HPDE6-E6E7 (cell line): ENCODE measurements around the gene DENND4C.
"Not testable (repeated sequence)": the region's sequence is repeated elsewhere in the genome, so short reads cannot be mapped to it uniquely, and the experiment has no call there.

Experiments used
- DNase-seq: peaks from one replicate; pipeline ENCODE4 v3.0.0; 2011; ENCODE audit warnings: missing footprints; ENCODE audit errors: extremely low spot score

Gene DENND4C

DNA sequence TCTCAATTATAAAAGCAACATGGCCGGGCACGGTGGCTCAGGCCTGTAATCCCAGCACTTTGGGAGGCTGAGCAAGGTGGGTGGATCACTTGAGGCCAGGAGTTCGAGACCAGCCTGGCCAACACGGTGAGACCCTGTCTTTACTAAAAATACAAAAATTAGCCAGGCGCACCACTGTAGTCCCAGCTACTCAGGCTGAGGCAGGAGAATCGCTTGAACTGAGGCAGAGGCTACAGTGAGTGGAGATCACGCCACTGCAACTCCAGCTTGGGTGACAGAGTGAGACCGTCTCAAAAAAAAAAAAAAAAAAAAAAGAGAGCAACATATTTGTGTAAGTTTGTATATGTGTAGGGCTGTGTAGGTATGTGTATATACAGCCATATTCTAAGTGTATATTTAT, 142.1 kb downstream of the DENND4C start:
- DNase-seq = no peak

DNA sequence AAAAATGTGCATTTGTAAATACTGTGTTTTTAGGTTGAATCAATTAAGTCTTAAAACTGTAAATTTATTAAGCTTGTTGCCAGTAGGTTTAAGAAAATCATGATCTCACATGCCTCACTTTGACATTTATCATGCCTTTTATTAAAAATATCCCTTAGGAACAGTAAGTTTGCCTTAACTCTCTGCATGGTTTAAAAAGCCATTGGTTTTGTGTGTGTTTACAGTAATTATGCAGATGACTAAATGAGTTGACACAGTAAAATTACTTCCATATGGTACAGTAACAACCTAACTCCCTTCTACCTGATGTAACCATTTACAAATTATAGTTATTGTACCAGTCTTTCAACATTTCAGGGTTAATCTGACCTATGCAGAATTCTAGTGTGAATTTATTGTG, 143.0 kb downstream of the DENND4C start:
- DNase-seq = no peak

DNA sequence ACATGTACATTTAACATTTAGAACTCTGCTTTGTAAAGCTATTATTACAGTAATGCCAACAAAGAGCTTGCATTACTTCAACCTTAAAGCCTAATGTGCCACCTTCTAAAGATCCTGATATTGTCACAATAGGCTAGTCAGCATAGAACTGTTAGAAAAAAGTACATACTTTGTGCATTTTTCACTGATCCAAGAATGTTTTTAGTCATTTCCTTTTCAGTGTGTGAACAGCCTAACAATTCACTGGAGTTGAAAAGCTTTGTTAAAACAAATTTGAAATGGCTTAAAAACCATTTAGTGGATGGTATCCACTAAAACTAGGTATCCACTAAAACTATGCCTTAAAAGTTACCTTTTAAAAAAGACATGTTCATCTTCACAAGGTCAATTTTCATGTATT, 145.0 kb downstream of the DENND4C start:
- no peak for DNase-seq

DNA sequence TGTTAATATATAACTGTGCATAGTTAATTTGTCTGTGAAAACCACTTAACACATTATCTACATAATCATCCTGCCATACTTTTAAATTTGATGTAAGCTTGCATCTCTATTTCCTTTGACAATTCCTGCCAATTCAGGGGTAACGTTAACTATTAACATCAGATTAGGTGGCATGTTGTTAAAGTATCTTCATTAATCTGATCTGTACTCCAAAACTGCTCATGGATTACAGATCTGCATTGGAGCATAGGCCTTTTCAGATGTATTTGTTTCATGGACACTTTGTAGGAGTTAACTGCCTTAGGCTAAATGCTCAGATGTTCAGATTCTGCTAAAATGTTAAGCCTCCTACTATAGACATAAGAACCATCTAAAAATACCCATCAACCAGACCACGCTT, 146.4 kb downstream of the DENND4C start:
- no peak for DNase-seq

DNA sequence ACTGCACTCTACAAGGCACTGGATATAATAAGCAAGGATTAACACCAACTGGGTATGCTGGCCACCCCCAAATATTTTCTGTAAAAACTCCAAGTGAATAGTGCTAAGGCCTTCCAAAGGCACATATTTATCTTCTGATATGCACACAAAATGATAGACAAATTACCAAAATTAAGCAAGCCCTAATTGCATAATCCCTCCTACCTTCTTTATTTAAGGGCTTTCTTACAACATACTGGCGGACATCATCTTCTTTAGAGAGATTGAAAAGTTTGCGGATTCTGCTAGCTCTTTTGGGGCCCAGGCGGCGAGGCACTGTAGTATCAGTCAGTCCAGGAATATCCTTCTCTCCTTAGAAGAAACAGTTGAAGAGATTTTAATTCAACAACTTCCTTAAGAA, 147.7 kb downstream of the DENND4C start:
- no peak for DNase-seq

DNA sequence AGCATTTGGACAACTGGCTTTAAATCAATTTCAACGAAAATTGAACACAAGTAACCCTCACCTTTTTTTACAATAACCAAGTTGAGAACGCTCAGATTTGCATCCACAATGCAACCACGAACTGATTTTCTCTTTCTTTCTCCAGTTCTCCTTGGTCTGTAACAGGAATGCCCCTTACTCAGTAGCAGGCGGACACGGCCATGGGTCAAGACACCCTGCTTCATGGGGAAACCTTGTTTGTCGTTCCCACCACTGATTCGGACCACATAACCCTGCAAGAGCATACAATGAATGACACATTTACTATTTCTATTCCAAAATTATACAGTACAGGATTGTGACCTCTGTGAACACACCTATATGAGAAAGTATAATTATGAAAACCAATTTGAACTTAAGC, 148.2 kb downstream of the DENND4C start:
- no peak for DNase-seq

DNA sequence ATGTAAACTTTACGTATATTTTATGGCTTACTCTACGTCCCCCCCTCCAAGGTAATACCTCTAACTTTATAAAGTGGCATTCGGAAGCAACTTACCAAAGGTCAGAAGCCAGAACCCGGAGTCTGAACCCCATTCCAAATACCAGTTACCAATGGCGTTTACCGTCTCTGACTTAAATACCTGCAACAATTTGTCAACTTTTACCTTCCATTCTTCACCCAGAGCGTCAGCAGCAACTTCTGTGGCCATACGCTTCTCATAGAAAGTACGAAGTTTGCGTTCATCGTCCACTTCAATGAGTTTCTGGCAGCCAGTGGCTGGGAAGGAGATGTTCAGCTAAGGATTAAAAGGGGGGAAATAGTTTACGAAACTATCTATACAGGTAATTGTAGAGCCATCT, 148.8 kb downstream of the DENND4C start:
- no peak for DNase-seq

DNA sequence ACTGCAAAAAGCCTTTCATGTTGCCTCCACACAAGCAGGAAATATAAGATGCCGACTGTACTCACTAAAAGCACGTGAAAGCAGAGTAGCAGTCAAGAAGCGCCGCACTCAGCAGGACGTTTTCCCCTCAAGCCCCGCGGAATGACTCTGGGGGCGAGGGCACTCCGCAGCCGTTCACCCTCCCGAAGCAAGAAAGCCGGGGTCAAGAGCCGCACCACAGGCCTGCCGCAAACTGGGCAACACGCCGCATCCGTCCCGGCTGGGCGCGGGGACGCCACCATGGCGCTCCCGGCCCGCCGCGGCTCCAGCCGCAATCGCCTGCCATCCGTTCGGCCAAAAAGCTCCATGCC, 149.2 kb downstream of the DENND4C start:
- DNase-seq = no peak

DNA sequence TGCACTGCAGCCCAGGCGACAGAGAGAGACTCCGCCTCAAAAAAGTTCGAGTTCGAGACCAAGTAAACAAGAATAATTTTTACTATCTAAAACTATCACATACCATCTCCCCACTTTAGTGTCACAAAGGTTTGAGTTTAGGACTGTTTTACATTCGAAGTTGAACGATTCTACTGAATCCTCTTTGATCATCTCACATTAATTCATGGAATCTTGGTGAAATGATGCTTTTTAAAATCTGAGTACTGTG, 150.3 kb downstream of the DENND4C start:
- no peak for DNase-seq

DNA sequence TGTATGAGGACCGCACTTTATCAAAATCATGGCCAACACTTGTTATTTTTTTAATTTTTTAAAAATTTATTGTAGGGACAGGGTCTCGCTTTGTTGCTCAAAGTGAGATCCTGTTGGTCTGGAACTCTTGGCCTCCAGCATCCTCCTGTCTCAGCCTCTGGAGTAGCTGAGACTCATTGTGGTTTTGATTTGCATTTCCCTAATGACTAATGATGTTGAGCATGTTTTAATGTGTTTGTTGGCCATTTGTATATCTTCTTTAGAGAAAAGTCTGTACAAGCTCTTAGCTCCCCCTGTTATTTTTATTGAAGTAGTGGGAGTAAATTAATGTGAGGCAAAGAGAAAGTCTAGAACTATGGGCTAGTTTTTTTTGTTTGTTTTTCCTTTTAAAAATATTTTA, 151.2 kb downstream of the DENND4C start:
- no peak for DNase-seq

DNA sequence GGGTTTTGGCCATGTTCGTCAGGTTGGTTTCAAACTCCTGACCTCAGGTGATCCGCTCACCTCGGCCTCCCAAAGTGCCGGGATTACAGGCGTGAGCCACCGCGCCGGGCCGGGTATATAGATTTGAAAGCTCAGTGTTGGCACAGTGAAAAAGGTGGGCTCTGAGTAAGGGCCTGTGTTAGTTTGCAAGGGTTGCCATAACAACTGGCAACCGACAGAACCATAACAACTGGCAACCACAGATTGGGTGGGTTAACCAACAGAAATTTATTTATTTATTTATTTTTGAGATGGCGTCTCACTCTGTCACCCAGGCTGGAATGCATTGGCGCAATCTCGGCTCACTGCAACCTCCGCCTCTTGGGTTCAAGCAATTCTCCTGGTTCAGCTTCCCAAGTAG, 154.7 kb downstream of the DENND4C start:
- DNase-seq = not testable (repeated sequence)

DNA sequence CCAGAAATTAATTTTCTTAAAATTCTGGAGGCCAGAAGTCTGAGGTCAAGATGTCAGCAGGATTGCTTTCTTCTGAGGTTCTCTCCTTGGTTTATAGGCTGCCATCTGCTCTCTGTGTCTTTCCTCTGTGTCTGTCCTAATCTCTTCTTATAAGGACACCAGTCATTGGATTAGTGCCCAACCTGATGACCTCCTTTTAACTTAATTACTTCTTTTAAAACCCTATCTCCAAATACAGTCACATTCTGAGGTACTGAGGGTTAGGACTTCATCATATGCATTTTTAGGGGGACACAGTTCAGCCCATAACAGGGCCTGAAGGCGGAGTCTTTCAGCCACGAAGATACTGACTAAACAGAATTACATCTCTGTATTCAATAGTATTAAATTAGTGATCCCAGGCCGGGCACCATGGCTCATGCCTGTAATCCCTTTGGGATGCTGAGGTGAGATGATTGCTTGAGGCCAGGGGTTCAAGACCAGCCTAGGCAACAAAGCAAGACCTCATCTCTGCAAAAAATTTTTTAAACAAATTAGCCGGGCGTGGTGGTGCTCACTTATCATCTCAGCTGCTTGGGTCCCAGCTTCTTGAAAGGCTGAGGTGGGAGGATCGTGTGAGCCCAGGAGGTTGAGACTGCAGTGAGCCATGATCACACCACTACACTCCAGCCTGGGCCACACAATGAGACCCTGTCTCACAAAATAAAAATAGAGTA, 155.5 kb downstream of the DENND4C start:
- DNase-seq = no peak

DNA sequence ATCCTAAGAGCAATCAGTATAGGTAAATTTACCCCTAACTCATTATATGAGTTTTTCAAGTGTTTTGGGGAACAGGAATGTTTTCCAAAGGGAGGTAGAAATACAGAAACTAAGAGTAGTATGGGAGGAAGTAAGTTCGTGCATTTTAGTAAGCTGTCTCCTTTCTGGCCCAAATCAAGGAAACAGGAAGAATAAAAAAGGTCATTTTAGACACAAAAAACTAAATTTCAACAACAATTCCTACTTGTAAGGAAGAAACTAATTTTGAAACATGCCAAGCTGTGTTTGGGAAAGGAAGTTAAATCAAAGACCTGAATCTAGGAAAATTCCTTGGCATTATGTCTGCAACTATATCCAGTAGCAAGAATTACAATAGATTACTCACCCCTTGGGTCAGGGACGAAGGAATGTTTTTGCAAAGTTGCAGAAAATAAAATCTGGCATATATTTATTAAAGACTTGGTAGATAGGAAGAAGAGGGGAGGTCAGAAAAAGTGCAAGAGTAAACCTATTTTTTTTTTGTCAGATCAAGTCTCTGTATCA, 156.1 kb downstream of the DENND4C start:
- DNase-seq = no peak

DNA sequence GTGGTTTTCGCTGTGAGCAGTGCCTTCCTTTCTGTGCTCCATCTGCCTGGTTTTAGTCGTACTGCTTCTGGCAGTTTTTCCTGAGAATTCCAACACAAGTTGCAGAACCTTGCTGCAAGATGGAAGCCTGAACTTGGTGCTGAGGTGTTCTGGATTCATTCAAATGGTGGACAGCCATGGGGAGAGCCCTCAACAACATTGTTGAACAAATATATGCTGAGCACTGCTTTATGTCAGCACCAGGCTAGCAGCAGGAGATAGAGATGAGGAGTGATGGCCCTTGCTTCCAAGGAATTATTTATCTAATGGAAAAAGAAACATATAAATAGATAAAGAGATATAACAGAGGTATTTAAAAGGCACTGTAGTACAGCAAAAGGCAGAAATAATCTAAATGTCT, 156.8 kb downstream of the DENND4C start:
- DNase-seq = no peak

DNA sequence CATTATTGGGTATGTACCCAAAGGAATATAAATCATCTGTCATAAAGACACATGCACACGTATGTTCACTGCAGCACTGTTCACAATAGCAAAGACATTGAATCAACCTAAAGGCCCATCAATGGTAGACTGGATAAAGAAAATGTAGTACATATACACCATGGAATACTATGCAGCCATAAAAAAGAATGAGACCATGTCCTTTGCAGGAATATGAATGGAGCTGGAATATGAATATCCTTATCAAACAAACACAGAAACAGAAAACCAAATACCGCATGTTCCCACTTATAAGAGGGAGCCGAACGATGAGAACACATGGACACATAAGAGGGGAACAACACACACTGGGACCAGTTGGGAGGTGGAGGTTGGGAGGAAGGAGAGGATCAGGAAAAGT, 159.0 kb downstream of the DENND4C start:
- not testable (repeated sequence) for DNase-seq

DNA sequence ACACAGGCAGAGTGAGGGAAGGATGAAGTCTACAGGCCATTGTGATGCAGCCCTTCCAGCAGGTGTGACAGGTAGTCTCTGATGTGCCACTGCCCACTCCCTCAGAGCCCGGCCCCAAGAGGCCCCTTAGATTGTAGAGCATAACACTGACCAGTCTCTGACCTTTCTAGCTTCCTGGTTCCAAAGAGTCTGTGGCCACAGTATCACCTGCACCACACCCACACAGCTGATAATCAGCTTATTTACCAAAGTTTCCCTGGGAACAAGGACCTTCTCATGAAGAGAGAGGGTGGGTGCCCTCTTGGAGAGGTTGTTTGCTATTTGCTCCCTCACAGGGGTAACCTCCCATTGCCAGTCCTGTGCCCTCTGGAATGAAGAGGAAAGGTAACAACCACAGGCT, 167.4 kb downstream of the DENND4C start:
- DNase-seq = no peak

DNA sequence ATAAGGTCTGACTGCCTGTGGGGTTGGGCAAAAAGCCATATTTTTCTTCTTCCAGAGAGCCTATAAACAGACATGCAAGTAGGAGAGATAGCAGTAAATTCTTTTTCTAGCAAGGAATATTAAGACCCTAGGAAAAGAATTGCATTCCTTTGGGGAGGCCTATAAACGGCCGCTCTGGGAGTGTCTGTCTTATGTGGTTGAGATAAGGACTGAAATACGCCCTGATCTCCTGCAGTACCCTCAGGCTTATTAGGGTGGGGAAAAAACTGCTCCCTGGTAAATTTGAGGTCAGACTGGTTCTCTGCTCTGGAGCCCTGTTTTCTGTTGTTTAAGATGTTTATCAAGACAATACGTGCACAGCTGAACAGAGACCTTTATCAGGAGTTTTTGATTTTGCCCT, 172.7 kb downstream of the DENND4C start:
- DNase-seq = not testable (repeated sequence)

DNA sequence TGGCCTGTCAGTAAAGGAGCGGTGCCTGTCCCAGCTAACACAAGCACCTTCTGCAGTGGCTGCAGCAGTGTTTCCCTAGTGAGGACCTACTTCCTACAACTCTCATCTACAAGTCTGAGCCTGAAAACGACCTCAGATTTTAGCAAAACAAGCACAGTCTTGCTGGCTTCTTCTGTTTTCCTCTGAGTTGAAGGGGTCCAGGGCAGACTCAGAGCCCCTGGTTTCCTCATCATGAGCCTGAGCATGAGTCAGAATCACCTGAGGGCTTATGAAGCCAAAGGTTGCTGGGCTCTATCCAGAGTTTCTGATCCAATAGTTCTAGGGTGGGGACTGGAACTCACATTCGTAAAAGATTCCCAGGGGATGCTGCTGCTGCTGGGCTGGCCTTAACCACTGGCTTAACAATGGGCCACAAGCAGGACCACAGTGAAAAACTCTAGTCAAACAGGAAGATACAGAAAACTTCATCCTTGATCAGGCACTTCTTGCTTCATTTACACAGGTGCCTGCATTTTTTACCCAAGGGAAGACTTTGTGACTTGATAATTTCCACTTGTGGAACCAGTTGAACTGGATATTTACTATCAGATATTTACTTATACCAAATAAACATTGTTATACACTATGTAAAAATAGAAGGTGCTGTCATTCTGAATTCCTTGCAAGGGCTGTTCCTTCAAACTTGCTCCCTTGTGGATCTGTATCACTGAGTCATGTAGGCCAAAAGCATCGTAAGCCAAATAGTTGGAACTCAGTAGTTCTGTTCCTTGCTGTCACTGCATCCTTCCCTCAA, 174.0 kb downstream of the DENND4C start:
- DNase-seq = peak; percentile 67

DNA sequence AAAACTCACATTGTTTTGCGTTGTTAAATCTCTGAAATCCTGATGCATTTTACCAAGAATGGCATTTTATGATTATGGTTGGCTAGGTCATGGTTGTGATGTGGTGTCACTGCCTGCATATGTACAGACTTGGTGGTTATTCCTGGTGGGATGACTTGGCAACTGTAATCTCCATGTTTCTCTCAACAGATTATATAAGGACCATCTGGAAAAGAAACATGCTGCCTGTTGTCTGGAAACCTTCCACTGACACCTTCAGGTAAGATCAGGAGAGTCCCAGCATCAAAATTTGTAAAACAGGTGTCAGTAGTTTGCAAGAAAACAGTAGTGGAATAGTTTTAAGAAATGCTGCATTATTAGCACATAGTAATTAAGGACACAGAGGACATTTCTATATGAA, 175.3 kb downstream of the DENND4C start:
- DNase-seq = no peak

DNA sequence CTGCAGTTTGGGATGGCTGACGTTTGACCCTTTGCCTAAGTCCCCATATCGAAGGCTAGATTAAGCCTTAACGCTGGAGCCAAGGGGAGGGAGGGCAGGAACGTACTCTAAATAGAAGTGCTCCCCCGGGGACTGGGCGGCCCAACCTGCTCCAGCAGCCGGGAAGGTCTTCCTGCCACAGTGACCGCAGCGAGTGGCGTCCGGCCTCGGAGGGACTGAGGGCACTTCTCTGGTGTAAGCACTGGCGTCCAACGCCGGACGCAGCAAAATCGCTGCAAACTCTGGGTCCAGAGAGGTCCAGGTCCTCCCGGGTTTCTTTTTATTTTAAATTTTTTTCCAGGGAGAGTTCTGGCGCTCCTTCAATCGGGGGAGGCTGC, 177.8 kb downstream of the DENND4C start:
- no peak for DNase-seq

DNA sequence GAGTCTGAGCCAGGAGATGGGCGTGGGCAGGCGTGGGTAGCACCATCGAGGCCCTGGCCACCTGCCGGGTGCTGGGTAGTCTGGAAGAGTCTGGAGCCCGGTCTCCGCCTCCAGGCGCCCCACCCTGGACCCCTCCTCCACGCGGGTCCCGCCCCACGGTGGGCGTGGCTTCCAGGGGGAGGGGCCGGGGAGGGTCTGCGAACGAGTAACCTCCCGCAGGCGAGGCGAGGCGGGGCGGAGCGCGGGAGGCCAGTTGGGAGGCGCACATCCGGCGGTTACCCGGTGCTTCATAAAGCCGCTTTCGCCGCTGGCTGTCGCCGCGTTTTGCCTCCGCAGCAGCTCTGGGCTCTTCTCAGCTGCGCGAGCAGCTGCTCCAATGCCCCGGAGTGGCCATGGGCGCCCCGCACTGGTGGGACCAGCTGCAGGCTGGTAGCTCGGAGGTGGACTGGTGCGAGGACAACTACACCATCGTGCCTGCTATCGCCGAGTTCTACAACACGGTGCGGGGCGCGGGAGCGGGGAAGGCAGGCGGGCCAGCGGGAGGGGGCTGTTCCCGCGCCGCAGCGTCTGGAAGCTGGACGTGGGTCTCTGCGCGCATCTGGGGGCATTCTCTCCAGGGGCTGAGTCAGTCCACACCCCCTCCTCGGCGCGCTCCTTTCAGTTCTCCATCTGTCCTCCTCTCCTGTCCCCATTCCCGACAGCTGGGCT, 178.4 kb downstream of the DENND4C start, which contains the start of gene ACER2:
Gene ACER2, plus strand, starts transcription at position 317 of the 708 bp plus-strand sequence. Its CDS starts 76 bp downstream, at position 393.
- peak; percentile 73 for DNase-seq

DNA sequence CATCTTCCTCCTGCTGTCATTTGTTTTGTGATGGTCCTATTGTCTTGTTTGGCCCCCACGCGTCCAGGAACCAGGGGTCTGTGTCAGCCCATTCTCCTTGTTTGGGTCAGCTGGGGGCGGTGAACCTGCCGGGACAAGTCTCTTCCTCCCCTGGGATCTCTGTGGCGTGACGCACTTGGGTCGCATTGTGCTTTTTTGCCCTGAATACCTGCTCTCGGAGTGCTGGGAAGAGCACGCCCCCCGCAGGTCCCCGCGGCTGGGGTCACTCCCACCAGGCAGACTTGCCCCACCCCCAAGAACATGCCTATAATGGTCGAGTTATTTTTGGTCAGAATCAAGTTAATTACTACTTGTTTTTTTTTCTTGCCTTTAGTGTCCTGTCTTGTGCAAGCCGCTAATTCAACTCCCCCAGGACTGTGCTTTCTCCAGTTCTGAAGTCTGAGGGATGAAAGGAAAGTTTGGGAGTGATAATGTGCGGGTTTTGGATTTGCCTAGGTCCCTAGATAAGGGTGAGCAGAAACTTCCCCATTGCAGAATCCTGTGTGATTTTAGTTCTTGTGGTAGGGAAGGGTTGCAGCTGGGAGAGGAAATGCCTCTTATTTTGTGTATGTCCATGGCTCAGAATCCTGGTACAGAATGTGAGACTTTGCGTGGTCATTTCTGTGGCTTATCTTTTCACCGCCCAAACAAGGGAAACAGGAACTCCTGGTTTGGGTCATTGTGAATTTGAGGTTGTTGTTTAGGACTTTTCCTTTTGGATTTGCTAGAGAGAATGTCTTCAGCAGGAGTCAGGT, 179.1 kb downstream of the DENND4C start:
- DNase-seq = peak; percentile 21
